ENCODE measurements around the gene FAM161B. TPM values are rescaled to one million over a fixed set of nuclear protein-coding genes. Genes with fewer than 3 reads are reported as not detected.
A peak's percentile ranks its signal among the peaks of the same experiment; 100 is the strongest.

The FAM161B gene
- total and polyA plus RNA-seq, 2 of the 13 experiments (the other 11 are each of a cell fraction or from before 2014, with no cell fraction given): 1.6 to 2.0 TPM

GRCh38 chr14:73886449-73887317 is 63.2 kb downstream of the FAM161B start, which contains the start of gene ZNF410 (continued):
- no peak for TF ChIP-seq ZNF646 (CRISPR knock-in tag; IDR thresholded peaks at IDR 0.05)
- peak; percentile 32; the same call in 1 of the 2 replicates for TF ChIP-seq ZKSCAN8 (CRISPR knock-in tag; IDR thresholded peaks at IDR 0.05; ENCODE audit: borderline replicate concordance)
- TF ChIP-seq ZNF205 (CRISPR knock-in tag; IDR thresholded peaks at IDR 0.05): peak; percentile 49
- peak; percentile 80 for TF ChIP-seq POLR2G (IDR thresholded peaks at IDR 0.05; ENCODE audit: low read depth, low read length)
- TF ChIP-seq ARNT2 (CRISPR knock-in tag; IDR thresholded peaks at IDR 0.05; ENCODE audit: low read depth): peak; percentile 80
- peak; percentile 95 for TF ChIP-seq PHF8 (CRISPR knock-in tag; IDR thresholded peaks at IDR 0.05)
- TF ChIP-seq PHF20 (CRISPR knock-in tag; IDR thresholded peaks at IDR 0.05): peak; percentile 94
- TF ChIP-seq RAD51 (IDR thresholded peaks at IDR 0.05; ENCODE audit: borderline replicate concordance): no peak
- TF ChIP-seq GPBP1L1 (CRISPR knock-in tag; IDR thresholded peaks at IDR 0.05): no peak
- peak; percentile 55; the same call in 1 of the 2 replicates for TF ChIP-seq KLF11 (CRISPR knock-in tag; IDR thresholded peaks at IDR 0.05)
- TF ChIP-seq ZNF317 (CRISPR knock-in tag; IDR thresholded peaks at IDR 0.05): peak; percentile 75; the same call in 1 of the 2 replicates
- peak; percentile 82; the same call in 1 of the 2 replicates for TF ChIP-seq MEF2D (CRISPR knock-in tag; IDR thresholded peaks at IDR 0.05)
- TF ChIP-seq ZNF543 (CRISPR knock-in tag; IDR thresholded peaks at IDR 0.05): peak; percentile 89
- no peak for TF ChIP-seq ZFP37 (CRISPR knock-in tag; IDR thresholded peaks at IDR 0.05; ENCODE audit: borderline replicate concordance)
- peak; percentile 74; the same call in 1 of the 2 replicates for TF ChIP-seq ZNF776 (CRISPR knock-in tag; IDR thresholded peaks at IDR 0.05)
- TF ChIP-seq ZNF816 (CRISPR knock-in tag; IDR thresholded peaks at IDR 0.05; ENCODE audit: borderline replicate concordance): peak; percentile 69; the same call in 1 of the 2 replicates
- TF ChIP-seq ZBTB38 (CRISPR knock-in tag; IDR thresholded peaks at IDR 0.05): peak; percentile 88
- 0 out of 2 replicates have a peak, but pooled peaks have one; percentile 16 for TF ChIP-seq ZSCAN20 (CRISPR knock-in tag; IDR thresholded peaks at IDR 0.05; ENCODE audit: borderline replicate concordance)
- TF ChIP-seq ZNF607 (CRISPR knock-in tag; IDR thresholded peaks at IDR 0.05; ENCODE audit: borderline replicate concordance): peak; percentile 91; the same call in 1 of the 2 replicates
- peak; percentile 86 for TF ChIP-seq DR1 (CRISPR knock-in tag; IDR thresholded peaks at IDR 0.05)
- peak; percentile 80 for TF ChIP-seq ZNF891 (CRISPR knock-in tag; IDR thresholded peaks at IDR 0.05)
- peak; percentile 92 for TF ChIP-seq ASH2L (IDR thresholded peaks at IDR 0.05; ENCODE audit: insufficient read length, low read depth, low read length)
- TF ChIP-seq SIX4 (CRISPR knock-in tag; IDR thresholded peaks at IDR 0.05): peak; percentile 50; the same call in 1 of the 2 replicates

Data from HepG2 (cell line).